ENCODE measurements around the gene SMG9.

The SMG9 gene

GRCh38 chr19:43752287-43752875, 2.4 kb downstream of the SMG9 start:
- ChIA-PET POLR2A (no interaction called here), CTCF (no interaction called here)
- TF ChIP-seq FOXK2 (IDR thresholded peaks at IDR 0.05) (no peak), CTBP1 (IDR thresholded peaks at IDR 0.05; ENCODE audit: borderline replicate concordance) (no peak), LEF1 (IDR thresholded peaks at IDR 0.05; ENCODE audit: borderline replicate concordance) (no peak), SP1 (IDR thresholded peaks at IDR 0.05) (no peak), ZNF384 (IDR thresholded peaks at IDR 0.05) (no peak), BHLHE40 (IDR thresholded peaks at IDR 0.05; ENCODE audit: borderline replicate concordance) (no peak), FOXM1 (IDR thresholded peaks at IDR 0.05; ENCODE audit: borderline replicate concordance) (no peak), L3MBTL2 (conservative IDR thresholded peaks at IDR 0.05) (no peak), NFRKB (IDR thresholded peaks at IDR 0.05) (no peak), HDGF (IDR thresholded peaks at IDR 0.05; ENCODE audit: borderline replicate concordance) (no peak), SUZ12 (IDR thresholded peaks at IDR 0.05) (no peak), FOXA1 (IDR thresholded peaks at IDR 0.05) (no peak)
- TF ChIP-seq, protein P1, sequence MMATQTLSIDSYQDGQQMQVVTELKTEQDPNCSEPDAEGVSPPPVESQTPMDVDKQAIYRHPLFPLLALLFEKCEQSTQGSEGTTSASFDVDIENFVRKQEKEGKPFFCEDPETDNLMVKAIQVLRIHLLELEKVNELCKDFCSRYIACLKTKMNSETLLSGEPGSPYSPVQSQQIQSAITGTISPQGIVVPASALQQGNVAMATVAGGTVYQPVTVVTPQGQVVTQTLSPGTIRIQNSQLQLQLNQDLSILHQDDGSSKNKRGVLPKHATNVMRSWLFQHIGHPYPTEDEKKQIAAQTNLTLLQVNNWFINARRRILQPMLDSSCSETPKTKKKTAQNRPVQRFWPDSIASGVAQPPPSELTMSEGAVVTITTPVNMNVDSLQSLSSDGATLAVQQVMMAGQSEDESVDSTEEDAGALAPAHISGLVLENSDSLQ (IDR thresholded peaks at IDR 0.05): no peak
- DNase-seq (ENCODE audit: extremely low spot score): no peak

DNA sequence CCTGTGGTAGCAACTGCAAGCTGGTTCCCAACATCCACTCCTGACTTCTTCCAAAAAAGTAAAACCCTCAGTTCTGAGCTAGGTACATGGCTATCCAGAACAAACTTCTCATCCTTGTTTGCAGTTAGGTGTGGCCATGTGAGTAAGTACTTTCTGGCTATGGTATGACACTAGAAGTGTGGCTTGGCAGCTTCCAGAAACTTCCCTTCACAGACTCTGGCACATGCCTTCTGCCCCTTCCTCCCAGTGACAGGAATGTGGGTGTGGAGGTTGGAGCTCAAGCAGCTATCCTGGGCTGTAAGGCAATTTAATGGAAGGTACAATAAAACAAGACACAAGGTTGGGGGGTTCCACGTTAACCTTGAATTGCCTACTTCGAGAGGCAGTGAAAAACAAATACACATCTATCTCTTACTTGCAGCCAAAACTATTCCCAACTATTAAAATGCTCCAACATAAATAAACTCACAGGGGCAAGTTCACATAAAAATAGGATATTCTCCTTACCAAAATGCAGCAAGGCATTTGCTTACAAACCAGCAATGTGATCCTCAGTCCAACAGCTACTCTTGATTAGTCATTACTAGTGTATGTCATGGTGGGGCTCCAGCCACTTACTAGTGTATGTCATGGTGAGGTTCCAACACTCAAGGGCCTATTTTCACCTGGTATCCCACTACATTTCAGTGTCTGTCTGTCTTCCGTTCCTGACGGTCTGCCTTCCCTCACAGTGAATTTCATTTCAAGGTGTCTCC, 3.1 kb downstream of the SMG9 start:
- DNase-seq (ENCODE audit: extremely low spot score): no peak
- no peak for TF ChIP-seq TARDBP (IDR thresholded peaks at IDR 0.05)
- TF ChIP-seq NFRKB (IDR thresholded peaks at IDR 0.05): no peak
- TF ChIP-seq L3MBTL2 (conservative IDR thresholded peaks at IDR 0.05): no peak
- no peak for TF ChIP-seq SP1 (IDR thresholded peaks at IDR 0.05)
- ChIA-PET CTCF (interaction anchor here (0.6 kb wide), 1 partner anchor 24 kb away, joined by 4 read pairs; no protein-coding TSS in a partner anchor), POLR2A (interaction anchor here (0.6 kb wide), 2 partner anchors 25 to 348 kb away, joined by 3 read pairs; no protein-coding TSS in a partner anchor)

DNA sequence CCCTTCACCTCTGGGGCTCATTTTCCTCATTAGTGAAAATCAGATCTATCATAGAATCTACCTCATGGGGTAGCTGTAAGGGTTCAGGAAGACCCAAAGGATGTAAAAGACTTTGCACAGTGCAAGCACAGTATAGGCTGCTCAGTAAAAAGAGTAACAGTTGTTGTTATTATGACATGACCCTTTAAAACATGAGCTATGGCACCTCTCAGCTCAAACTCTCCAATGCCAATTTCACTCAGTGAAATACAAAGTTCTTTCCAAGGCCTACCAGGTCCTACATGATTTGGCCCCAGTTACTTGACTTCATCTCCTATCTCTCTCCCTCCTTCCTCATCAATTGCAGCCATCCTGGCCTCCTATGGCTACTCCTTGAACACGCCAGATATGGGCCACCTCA, 4.9 kb downstream of the SMG9 start:
- CTCF ChIA-PET: interaction anchor here (1.3 kb wide), 1 partner anchor 15 kb away, joined by 4 read pairs; no protein-coding TSS in a partner anchor
- no peak for DNase-seq (ENCODE audit: extremely low spot score)
- POLR2A ChIA-PET: no interaction called here
- TF ChIP-seq CTBP1 (IDR thresholded peaks at IDR 0.05; ENCODE audit: borderline replicate concordance) (no peak), HDGF (IDR thresholded peaks at IDR 0.05; ENCODE audit: borderline replicate concordance) (no peak), SUZ12 (IDR thresholded peaks at IDR 0.05) (no peak), TARDBP (IDR thresholded peaks at IDR 0.05) (no peak), SP1 (IDR thresholded peaks at IDR 0.05) (no peak), BHLHE40 (IDR thresholded peaks at IDR 0.05; ENCODE audit: borderline replicate concordance) (no peak), L3MBTL2 (conservative IDR thresholded peaks at IDR 0.05) (no peak)
- TF ChIP-seq, protein P1 (IDR thresholded peaks at IDR 0.05): no peak

DNA sequence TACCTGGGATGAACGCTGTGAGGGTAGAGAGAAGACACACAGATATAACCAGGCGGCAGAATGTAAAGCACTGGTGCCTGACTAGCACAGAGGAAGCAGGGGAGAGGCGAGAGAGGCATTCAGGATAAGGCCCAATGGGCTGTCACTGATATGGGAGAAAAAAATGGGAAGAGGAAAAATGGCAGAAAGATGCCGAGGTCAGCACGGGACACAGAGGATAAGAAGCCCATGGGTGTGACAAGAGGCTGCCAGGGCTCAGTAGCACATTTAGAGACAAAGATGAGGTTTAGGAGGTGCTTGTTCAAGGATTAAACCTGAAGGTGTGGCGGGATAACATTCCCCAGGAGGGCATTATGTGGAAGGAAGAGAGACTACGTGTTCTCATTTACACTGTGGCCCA, 5.6 kb downstream of the SMG9 start:
- DNase-seq (ENCODE audit: extremely low spot score): no peak
- CTCF ChIA-PET: interaction anchor here (1.3 kb wide), 1 partner anchor 16 kb away, joined by 4 read pairs; no protein-coding TSS in a partner anchor
- TF ChIP-seq FOXK2 (IDR thresholded peaks at IDR 0.05): no peak
- TF ChIP-seq ELF4 (IDR thresholded peaks at IDR 0.05): no peak
- TF ChIP-seq, protein P1 (IDR thresholded peaks at IDR 0.05): no peak
- no peak for TF ChIP-seq SP1 (IDR thresholded peaks at IDR 0.05)
- TF ChIP-seq NFRKB (IDR thresholded peaks at IDR 0.05): no peak
- no peak for TF ChIP-seq HDGF (IDR thresholded peaks at IDR 0.05; ENCODE audit: borderline replicate concordance)
- POLR2A ChIA-PET: no interaction called here

- TF ChIP-seq FOXM1 (IDR thresholded peaks at IDR 0.05; ENCODE audit: borderline replicate concordance) (no peak), FOXK2 (IDR thresholded peaks at IDR 0.05) (no peak), LEF1 (IDR thresholded peaks at IDR 0.05; ENCODE audit: borderline replicate concordance) (no peak), NFRKB (IDR thresholded peaks at IDR 0.05) (no peak), BHLHE40 (IDR thresholded peaks at IDR 0.05; ENCODE audit: borderline replicate concordance) (no peak), L3MBTL2 (conservative IDR thresholded peaks at IDR 0.05) (no peak)
These were observed 6.1 kb downstream of the SMG9 start for GRCh38 chr19:43748685-43749084.

DNA sequence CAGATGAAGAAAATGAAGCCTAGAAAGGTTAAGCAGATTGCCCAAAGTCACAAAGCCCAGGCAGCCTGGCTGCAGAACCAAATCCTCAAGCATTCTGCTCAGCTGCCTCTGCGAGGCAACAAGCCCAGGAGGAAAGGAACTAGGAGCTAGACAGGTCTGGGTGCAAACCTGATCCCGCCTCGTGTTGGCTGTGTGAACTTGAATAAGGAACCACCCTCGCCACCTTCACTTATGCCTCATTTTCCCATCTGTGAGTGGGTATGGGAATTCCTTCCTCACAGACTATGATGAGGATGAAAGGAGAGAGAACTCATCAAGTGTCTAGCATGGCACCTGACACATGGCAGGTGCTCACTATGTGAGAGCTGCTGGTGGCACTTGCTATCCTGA, 6.6 kb downstream of the SMG9 start:
- CTCF ChIA-PET: no interaction called here
- no peak for DNase-seq (ENCODE audit: extremely low spot score)
- TF ChIP-seq SP1 (IDR thresholded peaks at IDR 0.05) (no peak), FOXK2 (IDR thresholded peaks at IDR 0.05) (no peak), NFRKB (IDR thresholded peaks at IDR 0.05) (no peak), ZNF384 (IDR thresholded peaks at IDR 0.05) (no peak), L3MBTL2 (conservative IDR thresholded peaks at IDR 0.05) (no peak), CTBP1 (IDR thresholded peaks at IDR 0.05; ENCODE audit: borderline replicate concordance) (no peak), LEF1 (IDR thresholded peaks at IDR 0.05; ENCODE audit: borderline replicate concordance) (no peak), ELF4 (IDR thresholded peaks at IDR 0.05) (no peak), FOXM1 (IDR thresholded peaks at IDR 0.05; ENCODE audit: borderline replicate concordance) (no peak), HDGF (IDR thresholded peaks at IDR 0.05; ENCODE audit: borderline replicate concordance) (no peak), BHLHE40 (IDR thresholded peaks at IDR 0.05; ENCODE audit: borderline replicate concordance) (no peak), TARDBP (IDR thresholded peaks at IDR 0.05) (no peak), FOXA1 (IDR thresholded peaks at IDR 0.05) (no peak), ARNT (IDR thresholded peaks at IDR 0.05) (no peak), SUZ12 (IDR thresholded peaks at IDR 0.05) (no peak)
- TF ChIP-seq, protein P1 (IDR thresholded peaks at IDR 0.05): no peak
- POLR2A ChIA-PET: no interaction called here

More at GRCh38 chr19:43748685-43749084, 6.1 kb downstream of the SMG9 start:
- no peak for DNase-seq (ENCODE audit: extremely low spot score)
- ChIA-PET CTCF (no interaction called here), POLR2A (no interaction called here)

All from HEK293T (cell line).